HepG2 (cell line): Measurements from ENCODE around the gene GPRC5B. TPM values are rescaled to one million over a fixed set of nuclear protein-coding genes. Genes with fewer than 3 reads are reported as not detected.

Experiments
- BHLHE40 ChIP-seq: IDR thresholded peaks from 2 replicates; pipeline ENCODE4 v1.6.1; 2011; ENCODE audit warnings: low read length, improper control_type of control experiment
- ELF4 ChIP-seq: sonication (generic); formaldehyde crosslinking; IDR thresholded peaks from 2 replicates; pipeline ENCODE4 v1.5.0; 2020; ENCODE audit warnings: missing genetic modification reagents, mild to moderate bottlenecking, moderate library complexity, borderline replicate concordance
- MBNL3 ChIP-seq: fragments of 250-450 bp; sonication (Bioruptor Pico); conservative IDR thresholded peaks from 2 replicates; pipeline ENCODE4 v1.8.0; 2022; ENCODE audit warnings: mild to moderate bottlenecking, inconsistent platforms
- MXD4 ChIP-seq: IDR thresholded peaks from 2 replicates; pipeline ENCODE4 v1.6.1; 2016; ENCODE audit warnings: mild to moderate bottlenecking, missing biosample characterization, missing genetic modification reagents
- SP1 ChIP-seq, 2 experiments: fragments of 450-650 bp in 1 of 2; sonication (generic) in 1 of 2; formaldehyde crosslinking in 1 of 2; IDR thresholded peaks; 2 replicates each; pipeline versions ENCODE4 v1.4.0 to v1.6.1; 2016 to 2020; ENCODE audit warnings: missing genetic modification reagents in 1 of 2
- ZBTB34 ChIP-seq: sonication (generic); formaldehyde crosslinking; IDR thresholded peaks from 2 replicates; pipeline ENCODE4 v1.8.0; 2022; ENCODE audit warnings: mild to moderate bottlenecking, missing genetic modification reagents
- ZNF160 ChIP-seq: sonication (generic); formaldehyde crosslinking; IDR thresholded peaks from 2 replicates; pipeline ENCODE4 v1.8.0; 2022; ENCODE audit warnings: mild to moderate bottlenecking, inconsistent platforms, missing genetic modification reagents
- ZNF660 ChIP-seq: sonication (generic); formaldehyde crosslinking; IDR thresholded peaks from 2 replicates; pipeline ENCODE4 v1.5.1; 2020; ENCODE audit warnings: mild to moderate bottlenecking, low read depth, missing genetic modification reagents, borderline replicate concordance
- ZNF788 ChIP-seq: sonication (generic); formaldehyde crosslinking; IDR thresholded peaks from 2 replicates; pipeline ENCODE4 v1.5.0; 2020; ENCODE audit warnings: mild to moderate bottlenecking, missing genetic modification reagents, borderline replicate concordance
- polyA plus RNA-seq, 8 experiments: library from polyadenylated mRNA; depleted of rRNA in 3 of 8; stranded (reverse) in 7 of 8; unstranded in 1 of 8; fragments of >200 nt; fragmentation: Illumina TruSeq in 4 of 8; extraction: Trizol in 4 of 8; gene quantifications; 2 replicates each; pipeline versions ENCODE4 v1.2.1 to v1.2.3, GENCODE V29; 2011 to 2016; ENCODE audit warnings: low read depth in 4 of 8, missing spikeins in 1 of 8, mixed read lengths in 1 of 8; ENCODE audit not compliant: insufficient read depth in 1 of 8
- total RNA-seq, 5 experiments: library from RNA; depleted of rRNA; stranded (reverse); fragments of >200 nt; fragmentation: Illumina TruSeq; extraction: Trizol; gene quantifications; 2 replicates each; pipeline ENCODE4 v1.2.3, GENCODE V29; 2016; ENCODE audit warnings: low read depth in 1 of 5
- TF ChIP-seq, protein P1 (sequence below): sonication (generic); formaldehyde crosslinking; IDR thresholded peaks from 2 replicates; pipeline ENCODE4 v1.5.1; 2020; ENCODE audit warnings: missing genetic modification reagents, mild to moderate bottlenecking, borderline replicate concordance
- TF ChIP-seq, protein P2 (sequence below), 2 experiments: fragments of 450-650 bp in 1 of 2; sonication (generic) in 1 of 2; formaldehyde crosslinking in 1 of 2; IDR thresholded peaks; 2 replicates each; pipeline versions ENCODE4 v1.6.1 to v1.8.0; 2016 to 2022; ENCODE audit warnings: antibody characterized with exemption in 1 of 2, mild to moderate bottlenecking in 1 of 2, missing genetic modification reagents in 1 of 2
- TF ChIP-seq, protein P3 (sequence below): sonication (generic); formaldehyde crosslinking; IDR thresholded peaks from 2 replicates; pipeline ENCODE4 v1.4.0; 2020; ENCODE audit warnings: missing genetic modification reagents, mild to moderate bottlenecking, borderline replicate concordance

The GPRC5B gene
- total and polyA plus RNA-seq, 2 of the 13 experiments (the other 11 are each of a cell fraction or from before 2014, with no cell fraction given) = 0.46 to 0.53 TPM

- TF ChIP-seq, protein P1, sequence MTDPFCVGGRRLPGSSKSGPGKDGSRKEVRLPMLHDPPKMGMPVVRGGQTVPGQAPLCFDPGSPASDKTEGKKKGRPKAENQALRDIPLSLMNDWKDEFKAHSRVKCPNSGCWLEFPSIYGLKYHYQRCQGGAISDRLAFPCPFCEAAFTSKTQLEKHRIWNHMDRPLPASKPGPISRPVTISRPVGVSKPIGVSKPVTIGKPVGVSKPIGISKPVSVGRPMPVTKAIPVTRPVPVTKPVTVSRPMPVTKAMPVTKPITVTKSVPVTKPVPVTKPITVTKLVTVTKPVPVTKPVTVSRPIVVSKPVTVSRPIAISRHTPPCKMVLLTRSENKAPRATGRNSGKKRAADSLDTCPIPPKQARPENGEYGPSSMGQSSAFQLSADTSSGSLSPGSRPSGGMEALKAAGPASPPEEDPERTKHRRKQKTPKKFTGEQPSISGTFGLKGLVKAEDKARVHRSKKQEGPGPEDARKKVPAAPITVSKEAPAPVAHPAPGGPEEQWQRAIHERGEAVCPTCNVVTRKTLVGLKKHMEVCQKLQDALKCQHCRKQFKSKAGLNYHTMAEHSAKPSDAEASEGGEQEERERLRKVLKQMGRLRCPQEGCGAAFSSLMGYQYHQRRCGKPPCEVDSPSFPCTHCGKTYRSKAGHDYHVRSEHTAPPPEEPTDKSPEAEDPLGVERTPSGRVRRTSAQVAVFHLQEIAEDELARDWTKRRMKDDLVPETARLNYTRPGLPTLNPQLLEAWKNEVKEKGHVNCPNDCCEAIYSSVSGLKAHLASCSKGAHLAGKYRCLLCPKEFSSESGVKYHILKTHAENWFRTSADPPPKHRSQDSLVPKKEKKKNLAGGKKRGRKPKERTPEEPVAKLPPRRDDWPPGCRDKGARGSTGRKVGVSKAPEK = peak; percentile 95; the same call in 1 of the 2 replicates
- TF ChIP-seq ZNF660 (CRISPR knock-in tag) (no peak), BHLHE40 (0 out of 2 replicates have a peak, but pooled peaks have one; percentile 45), ZNF788 (CRISPR knock-in tag) (no peak; the same call in 1 of the 2 replicates), SP1 (IDR thresholded peaks at IDR 0.05) (no peak), SP1 (CRISPR knock-in tag; IDR thresholded peaks at IDR 0.05) (peak; percentile 55; the same call in 1 of the 2 replicates), MXD4 (CRISPR knock-in tag) (peak; percentile 81), ZNF160 (CRISPR knock-in tag) (0 out of 2 replicates have a peak, but pooled peaks have one; percentile 49), ELF4 (CRISPR knock-in tag) (no peak), ZBTB34 (CRISPR knock-in tag) (0 out of 2 replicates have a peak, but pooled peaks have one; percentile 62), MBNL3 (CRISPR knock-in tag) (no peak)
- TF ChIP-seq, protein P2, sequence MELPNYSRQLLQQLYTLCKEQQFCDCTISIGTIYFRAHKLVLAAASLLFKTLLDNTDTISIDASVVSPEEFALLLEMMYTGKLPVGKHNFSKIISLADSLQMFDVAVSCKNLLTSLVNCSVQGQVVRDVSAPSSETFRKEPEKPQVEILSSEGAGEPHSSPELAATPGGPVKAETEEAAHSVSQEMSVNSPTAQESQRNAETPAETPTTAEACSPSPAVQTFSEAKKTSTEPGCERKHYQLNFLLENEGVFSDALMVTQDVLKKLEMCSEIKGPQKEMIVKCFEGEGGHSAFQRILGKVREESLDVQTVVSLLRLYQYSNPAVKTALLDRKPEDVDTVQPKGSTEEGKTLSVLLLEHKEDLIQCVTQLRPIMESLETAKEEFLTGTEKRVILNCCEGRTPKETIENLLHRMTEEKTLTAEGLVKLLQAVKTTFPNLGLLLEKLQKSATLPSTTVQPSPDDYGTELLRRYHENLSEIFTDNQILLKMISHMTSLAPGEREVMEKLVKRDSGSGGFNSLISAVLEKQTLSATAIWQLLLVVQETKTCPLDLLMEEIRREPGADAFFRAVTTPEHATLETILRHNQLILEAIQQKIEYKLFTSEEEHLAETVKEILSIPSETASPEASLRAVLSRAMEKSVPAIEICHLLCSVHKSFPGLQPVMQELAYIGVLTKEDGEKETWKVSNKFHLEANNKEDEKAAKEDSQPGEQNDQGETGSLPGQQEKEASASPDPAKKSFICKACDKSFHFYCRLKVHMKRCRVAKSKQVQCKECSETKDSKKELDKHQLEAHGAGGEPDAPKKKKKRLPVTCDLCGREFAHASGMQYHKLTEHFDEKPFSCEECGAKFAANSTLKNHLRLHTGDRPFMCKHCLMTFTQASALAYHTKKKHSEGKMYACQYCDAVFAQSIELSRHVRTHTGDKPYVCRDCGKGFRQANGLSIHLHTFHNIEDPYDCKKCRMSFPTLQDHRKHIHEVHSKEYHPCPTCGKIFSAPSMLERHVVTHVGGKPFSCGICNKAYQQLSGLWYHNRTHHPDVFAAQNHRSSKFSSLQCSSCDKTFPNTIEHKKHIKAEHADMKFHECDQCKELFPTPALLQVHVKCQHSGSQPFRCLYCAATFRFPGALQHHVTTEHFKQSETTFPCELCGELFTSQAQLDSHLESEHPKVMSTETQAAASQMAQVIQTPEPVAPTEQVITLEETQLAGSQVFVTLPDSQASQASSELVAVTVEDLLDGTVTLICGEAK (IDR thresholded peaks at IDR 0.05) = no peak
- TF ChIP-seq, protein P2 (CRISPR knock-in tag; IDR thresholded peaks at IDR 0.05) = no peak
- TF ChIP-seq, protein P3, sequence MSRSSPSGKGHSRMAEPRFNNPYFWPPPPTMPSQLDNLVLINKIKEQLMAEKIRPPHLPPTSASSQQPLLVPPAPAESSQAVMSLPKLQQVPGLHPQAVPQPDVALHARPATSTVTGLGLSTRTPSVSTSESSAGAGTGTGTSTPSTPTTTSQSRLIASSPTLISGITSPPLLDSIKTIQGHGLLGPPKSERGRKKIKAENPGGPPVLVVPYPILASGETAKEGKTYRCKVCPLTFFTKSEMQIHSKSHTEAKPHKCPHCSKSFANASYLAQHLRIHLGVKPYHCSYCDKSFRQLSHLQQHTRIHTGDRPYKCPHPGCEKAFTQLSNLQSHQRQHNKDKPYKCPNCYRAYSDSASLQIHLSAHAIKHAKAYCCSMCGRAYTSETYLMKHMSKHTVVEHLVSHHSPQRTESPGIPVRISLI = no peak
Observed at GRCh38 chr16:19886073-19886941, 1.7 kb upstream of the GPRC5B start (continued).
